ENCODE data around the gene NCK2. TPM values are rescaled to one million over a fixed set of nuclear protein-coding genes. Genes with fewer than 3 reads are reported as not detected.

NCK2 gene
- total RNA-seq, 1 experiment from 2014 or later, result 49.2 TPM

DNA sequence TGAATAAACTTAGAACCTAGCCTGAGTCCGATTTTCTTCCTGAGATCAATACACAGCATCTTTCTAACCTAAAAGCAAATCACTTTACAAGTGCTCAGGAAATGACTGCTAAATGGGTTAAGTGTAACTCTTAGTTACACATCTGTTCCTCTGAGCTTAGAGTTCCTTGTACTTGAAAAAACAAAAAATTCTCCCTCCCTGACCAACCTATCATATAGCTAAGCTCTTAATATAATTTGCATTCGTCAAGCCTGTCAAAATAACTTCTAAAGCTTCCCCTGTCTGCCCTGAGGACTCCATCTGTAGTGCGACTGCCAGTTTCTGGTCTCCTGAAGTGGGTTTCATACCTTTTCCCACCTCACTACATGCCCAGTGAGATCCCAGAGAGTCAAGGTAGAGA, 190.4 kb downstream of the NCK2 start:
- Histone ChIP-seq H3T11ph (ENCODE audit: low read length) (no peak overlapping the region), H3K79me1 (ENCODE audit: insufficient read depth, low read depth, low read length, poor library complexity, severe bottlenecking) (no peaks in the 10 kb centered on the region), H3K4me1 (ENCODE audit: insufficient read depth, low read length) (no peaks in the 10 kb centered on the region), H2BK12ac (ENCODE audit: insufficient read length, low read depth, low read length) (no peak overlapping the region), H4K8ac (replicated peaks; ENCODE audit: insufficient read length, low read depth, low read length) (no peak overlapping the region), H2BK20ac (ENCODE audit: low read depth, low read length, poor library complexity, severe bottlenecking) (no peak overlapping the region), H3K27ac (ENCODE audit: insufficient read length, low read depth, low read length) (no peak overlapping the region), H3K18ac (ENCODE audit: insufficient read length, low read depth, low read length) (no peak overlapping the region), H3K9ac (ENCODE audit: extremely low read depth, insufficient read length, low read length) (no peak overlapping the region), H2BK120ac (ENCODE audit: low read depth, low read length, poor library complexity, severe bottlenecking) (no peak overlapping the region), H3K27me3 (ENCODE audit: insufficient read depth, low read length) (no peaks in the 10 kb centered on the region), H4K91ac (ENCODE audit: insufficient read length, low read depth, low read length) (no peak overlapping the region), H3K56ac (ENCODE audit: insufficient read length, low read depth, low read length) (no peak overlapping the region), H4K5ac (ENCODE audit: insufficient read length, low read depth, low read length) (no peak overlapping the region), H3K14ac (ENCODE audit: insufficient read depth, low read length) (no peak overlapping the region), H3K79me2 (ENCODE audit: insufficient read depth, low read length) (no peaks in the 10 kb centered on the region), H2AFZ (ENCODE audit: low read length) (no peak overlapping the region), H3K4me2 (ENCODE audit: insufficient read depth, insufficient read length, low read length) (no peak overlapping the region), H3K23me2 (ENCODE audit: insufficient read length, low read depth, low read length, poor library complexity, severe bottlenecking) (no peaks in the 10 kb centered on the region), H2BK15ac (ENCODE audit: low read depth, low read length) (no peak overlapping the region), H2BK5ac (ENCODE audit: insufficient read length, low read length) (no peak overlapping the region), H2AK5ac (ENCODE audit: insufficient read length, low read length) (no peak overlapping the region), H4K20me1 (ENCODE audit: control insufficient read depth, insufficient read depth, insufficient read length) (no peaks in the 10 kb centered on the region), H3K9me3 (ENCODE audit: control insufficient read depth, low read depth, low read length) (peaks cover 5% of the 10 kb centered on the region), H3K4ac (ENCODE audit: low read depth, low read length) (no peak overlapping the region), H3K23ac (ENCODE audit: insufficient read length, low read depth, low read length) (no peak overlapping the region)
- H3K27me3 Mint-ChIP-seq (ENCODE audit: low read depth), result peaks cover 14% of the 10 kb centered on the region
- H3K9me3 Mint-ChIP-seq, result peaks cover 17 to 19% of the 10 kb centered on the region in 2 experiments
- TF ChIP-seq, protein P1, sequence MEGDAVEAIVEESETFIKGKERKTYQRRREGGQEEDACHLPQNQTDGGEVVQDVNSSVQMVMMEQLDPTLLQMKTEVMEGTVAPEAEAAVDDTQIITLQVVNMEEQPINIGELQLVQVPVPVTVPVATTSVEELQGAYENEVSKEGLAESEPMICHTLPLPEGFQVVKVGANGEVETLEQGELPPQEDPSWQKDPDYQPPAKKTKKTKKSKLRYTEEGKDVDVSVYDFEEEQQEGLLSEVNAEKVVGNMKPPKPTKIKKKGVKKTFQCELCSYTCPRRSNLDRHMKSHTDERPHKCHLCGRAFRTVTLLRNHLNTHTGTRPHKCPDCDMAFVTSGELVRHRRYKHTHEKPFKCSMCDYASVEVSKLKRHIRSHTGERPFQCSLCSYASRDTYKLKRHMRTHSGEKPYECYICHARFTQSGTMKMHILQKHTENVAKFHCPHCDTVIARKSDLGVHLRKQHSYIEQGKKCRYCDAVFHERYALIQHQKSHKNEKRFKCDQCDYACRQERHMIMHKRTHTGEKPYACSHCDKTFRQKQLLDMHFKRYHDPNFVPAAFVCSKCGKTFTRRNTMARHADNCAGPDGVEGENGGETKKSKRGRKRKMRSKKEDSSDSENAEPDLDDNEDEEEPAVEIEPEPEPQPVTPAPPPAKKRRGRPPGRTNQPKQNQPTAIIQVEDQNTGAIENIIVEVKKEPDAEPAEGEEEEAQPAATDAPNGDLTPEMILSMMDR (conservative IDR thresholded peaks at IDR 0.05), result no peak
- no peak overlapping the region for H3K4me3 Mint-ChIP-seq
- H3K36me3 Mint-ChIP-seq (ENCODE audit: insufficient read depth in 1 of 3, low read depth in 3 of 3), result peaks cover 4 to 13% (median 9%) of the 10 kb centered on the region in 3 experiments; a peak in 6 of 7 replicates
- 0 out of 4 replicates have a peak, but pooled peaks cover 0 to 3% of the 10 kb centered on the region in 2 experiments for H3K4me1 Mint-ChIP-seq
- no peak for DNase-seq
- H3K27ac Mint-ChIP-seq, result no peak overlapping the region
- WGBS (ENCODE audit: extremely low coverage, insufficient read length, low lambda C conversion rate), result no CpG with 5 or more reads among the region's 3 CpGs
